OCI-M2 (cell line): Measurements from ENCODE around the gene ATF1.
"Not testable (repeated sequence)": the region's sequence is repeated elsewhere in the genome, so short reads cannot be mapped to it uniquely, and the experiment has no call there.

Experiments
- DNase-seq: peaks from one replicate; lab custom pipeline; 2025; ENCODE audit not compliant: unreplicated experiment; lab: John Stamatoyannopoulos, UW

Gene ATF1

GRCh38 chr12:50855218-50855617, 91.3 kb downstream of the ATF1 start:
- not testable (repeated sequence) for DNase-seq

- DNase-seq, result not testable (repeated sequence)
Measured at GRCh38 chr12:50855679-50856078, 91.8 kb downstream of the ATF1 start.

- DNase-seq, result no peak
Measured at GRCh38 chr12:50859621-50860310, 95.9 kb downstream of the ATF1 start.

DNA sequence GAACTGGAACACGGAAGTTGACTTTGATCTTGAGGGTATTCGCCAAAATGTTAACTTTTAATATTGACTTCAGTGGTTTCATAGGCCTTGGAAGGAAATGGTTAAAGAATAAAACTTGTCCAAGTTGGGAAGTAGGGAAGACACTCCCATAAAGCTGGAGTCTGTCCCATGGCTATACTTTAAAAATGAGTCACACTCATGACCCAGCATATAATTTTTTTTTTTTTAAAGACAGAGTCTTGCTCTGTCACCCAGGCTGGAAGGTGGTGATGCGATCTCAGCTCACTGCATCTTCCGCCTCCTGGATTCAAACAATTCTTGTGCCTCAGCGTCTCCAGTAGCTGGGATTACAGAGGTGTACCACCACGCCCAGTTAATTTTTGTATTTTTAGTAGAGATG, 98.4 kb downstream of the ATF1 start:
- no peak for DNase-seq

DNA sequence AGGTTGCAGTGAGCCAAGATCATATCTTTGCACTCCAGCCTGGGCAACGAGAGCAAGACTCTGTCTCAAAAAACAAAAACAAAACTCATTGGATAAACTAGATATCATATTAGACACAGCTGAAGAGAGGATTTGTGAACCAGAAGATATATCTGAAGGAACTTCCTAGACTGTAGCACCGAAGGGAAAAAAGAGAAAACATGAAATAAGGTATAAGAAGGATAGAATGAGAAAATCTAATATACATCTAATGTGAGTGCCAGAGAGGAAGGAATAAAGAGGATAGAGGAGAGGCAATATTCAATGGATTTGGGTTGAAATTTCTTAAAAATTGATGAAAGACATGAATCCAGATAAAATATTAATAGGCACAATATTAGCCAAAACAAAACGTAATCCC, 101.4 kb downstream of the ATF1 start:
- no peak for DNase-seq

DNA sequence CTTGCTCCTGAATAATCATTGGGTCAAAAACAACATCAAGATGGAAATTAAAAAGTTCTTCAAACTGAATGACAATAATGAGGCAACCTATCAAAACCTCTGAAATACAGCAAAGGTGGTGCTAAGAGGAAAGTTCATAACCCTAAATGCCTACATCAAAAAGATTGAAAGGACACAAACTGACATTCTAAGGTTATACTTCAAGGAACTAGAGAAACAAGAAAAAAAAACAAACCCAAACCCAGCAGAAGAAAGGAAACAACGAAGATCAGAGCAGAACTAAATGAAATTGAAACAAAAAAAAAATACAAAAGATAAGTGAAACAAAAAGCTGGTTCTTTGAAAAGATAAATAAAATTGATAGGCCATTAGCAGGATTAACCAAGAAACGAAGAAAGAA, 105.0 kb downstream of the ATF1 start:
- not testable (repeated sequence) for DNase-seq
